D341Med (cell line): Measurements from ENCODE around the gene MZT2B.
"Not testable (repeated sequence)": the region's sequence is repeated elsewhere in the genome, so short reads cannot be mapped to it uniquely, and the experiment has no call there.

Source experiments
- DNase-seq: peaks from one replicate; pipeline ENCODE4 v3.0.0; 2012; ENCODE audit warnings: low spot score

MZT2B gene

GRCh38 chr2:130180404-130181324 is 1.4 kb upstream of the MZT2B start:
- DNase-seq, result not testable (repeated sequence)

- peak; percentile 90 for DNase-seq
These were observed 660 bp upstream of the MZT2B start, which contains the start of gene SMPD4 for GRCh38 chr2:130181325-130181879. TSS of gene SMPD4 (minus strand) at chr2:130181602. CDS start at chr2:130176592, 5,010 bp downstream.

- not testable (repeated sequence) for DNase-seq
These were observed 907 bp downstream of the MZT2B start for GRCh38 chr2:130182826-130183511.

DNA sequence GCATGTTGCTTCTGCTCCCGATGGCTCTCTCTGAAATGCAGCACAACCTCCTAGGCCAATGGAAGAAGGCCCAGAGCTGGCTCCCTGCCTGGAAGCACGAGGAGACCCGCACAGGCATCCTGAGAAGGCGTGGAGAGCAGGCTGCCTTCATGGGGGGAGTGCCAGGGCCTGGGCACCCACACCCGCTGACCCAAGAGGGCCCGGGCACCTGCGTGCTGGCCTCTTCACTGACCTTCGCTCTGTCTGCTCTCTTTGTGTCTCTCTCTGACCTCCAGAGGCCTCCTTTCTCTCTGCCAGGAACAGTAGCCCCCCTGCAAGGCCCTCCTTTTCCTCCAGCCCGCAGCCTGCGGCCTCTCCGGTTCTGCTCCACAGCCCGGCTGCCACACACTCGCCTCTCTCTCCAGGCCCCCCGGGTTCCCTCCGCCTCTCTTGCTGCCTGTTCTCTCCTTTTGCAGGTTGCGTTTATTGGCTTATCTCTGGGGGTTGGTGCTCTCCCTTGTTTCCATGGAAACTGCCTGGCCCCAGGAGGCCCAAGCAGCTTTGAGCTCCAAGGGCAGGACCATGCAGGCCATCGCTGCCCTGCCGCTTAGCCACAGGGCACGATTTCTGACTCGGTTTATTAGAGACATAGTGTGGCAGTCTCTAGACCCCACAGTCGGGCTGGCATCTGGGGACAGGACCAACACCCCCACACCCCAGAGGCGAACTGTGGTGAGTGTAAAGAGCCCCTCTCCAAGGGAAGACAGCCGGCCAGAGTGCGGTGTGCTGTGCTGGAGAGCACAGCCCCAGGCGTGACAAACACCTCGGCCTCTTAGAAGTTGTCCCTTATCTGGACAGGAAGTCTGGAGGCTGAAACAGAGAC is 1.7 kb downstream of the MZT2B start:
- DNase-seq, result no peak

DNA sequence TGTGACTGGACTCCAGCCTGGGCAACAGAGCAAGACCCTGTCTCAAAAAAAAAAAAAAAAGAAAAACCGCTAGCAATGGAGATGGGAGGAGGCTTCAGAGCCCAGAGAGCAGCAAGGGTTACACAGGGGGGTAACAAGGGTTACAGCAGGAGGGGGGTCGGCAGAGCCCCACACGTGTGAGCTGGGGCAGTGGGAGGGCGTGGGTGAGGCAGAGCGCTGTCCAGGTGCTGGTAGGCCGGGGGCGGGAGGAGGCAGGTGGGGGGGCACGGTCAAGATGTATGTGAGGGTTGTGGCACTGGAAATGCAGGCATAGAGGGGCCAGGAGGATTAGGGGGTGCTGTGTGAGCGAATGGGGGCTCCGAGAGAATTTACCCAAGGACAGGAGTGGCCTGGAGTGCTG is 3.4 kb downstream of the MZT2B start:
- no peak for DNase-seq

DNA sequence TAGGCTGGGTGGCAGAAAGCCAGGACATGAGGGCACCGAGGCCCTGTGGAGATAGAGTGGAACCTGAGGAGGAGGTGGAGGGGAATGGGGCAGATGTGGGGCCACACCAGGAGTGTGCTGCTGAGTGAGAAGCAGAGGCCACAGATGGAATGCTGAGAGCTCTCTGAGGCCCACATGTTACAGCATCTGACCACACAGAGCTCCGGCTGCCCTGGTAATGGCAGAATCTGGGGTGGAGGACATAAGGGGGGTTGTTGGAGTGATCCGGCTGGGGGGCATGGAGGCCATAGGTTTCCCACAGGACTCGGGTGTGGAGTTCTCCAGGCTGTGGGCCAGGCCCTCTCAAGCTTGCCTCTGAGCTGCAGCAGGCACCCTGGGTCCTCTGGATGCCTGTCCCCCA is 3.8 kb downstream of the MZT2B start:
- no peak for DNase-seq

- DNase-seq, result no peak
These were observed 4.3 kb downstream of the MZT2B start for GRCh38 chr2:130186391-130186790.

GRCh38 chr2:130187268-130187667 is 5.2 kb downstream of the MZT2B start:
- no peak for DNase-seq

DNA sequence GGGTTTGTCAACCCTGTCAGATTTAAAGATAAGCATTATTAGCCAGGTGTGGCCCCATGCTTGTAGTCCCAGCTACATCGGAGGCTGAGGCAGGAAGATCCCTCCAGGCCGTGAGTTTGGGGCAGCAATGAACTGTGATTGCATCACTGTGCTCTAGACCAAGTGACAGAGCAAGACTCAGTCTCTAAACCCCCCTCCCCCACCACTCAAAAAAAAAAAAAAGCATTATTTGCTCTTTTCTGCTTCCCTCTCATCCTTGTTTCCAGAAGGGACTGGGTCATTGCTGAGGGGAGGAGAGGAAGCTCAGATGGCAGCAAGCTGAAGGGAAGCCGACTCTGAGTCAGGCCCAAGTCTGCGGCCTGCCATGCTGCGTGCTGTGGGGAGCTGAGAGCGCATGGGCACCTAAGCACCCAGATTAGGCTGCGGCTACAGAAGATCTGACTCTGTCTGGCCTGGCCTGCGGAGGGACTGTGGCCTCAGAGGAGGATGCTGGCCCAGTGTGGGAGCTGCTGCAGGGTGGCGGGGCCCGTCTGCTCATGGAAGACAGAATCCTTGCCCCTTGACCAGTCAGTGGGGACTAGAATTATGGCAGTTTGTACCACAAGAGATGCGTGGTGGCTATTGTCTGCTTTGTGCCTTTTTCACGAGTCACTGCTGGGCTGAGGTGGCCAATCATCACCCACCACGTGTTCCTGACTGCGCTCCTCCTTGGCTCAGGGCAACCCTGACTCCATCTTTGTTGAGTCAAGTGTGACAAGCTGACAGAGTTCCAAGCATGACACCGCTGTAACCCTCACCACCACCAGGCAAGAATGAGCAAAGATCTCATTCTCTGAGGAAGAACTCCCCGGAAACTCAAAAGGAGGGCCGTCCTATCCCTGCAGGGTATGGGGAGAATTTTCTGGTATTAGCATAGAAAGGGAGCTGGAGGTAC is 6.1 kb downstream of the MZT2B start:
- DNase-seq, result not testable (repeated sequence)

DNA sequence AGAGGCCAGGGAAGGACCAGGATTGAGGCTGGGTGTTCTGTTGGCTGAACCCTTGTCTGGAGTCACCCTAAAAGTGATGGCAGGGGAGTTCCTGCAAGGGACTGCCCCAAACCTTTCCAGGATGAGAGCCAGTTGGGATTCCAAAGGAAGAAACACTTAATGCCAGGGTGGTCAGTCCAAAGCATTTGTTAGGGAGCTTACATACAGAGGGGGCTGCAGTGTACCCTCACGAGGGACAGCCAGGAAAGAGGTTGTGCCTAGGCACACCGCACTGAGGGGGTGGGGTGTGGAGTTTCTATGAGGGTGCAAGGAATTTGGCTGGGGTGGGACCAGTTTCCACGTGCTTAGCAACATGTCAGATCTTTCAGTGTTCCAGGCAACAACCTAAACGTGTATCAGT is 6.9 kb downstream of the MZT2B start:
- not testable (repeated sequence) for DNase-seq

GRCh38 chr2:130190237-130190636 is 8.2 kb downstream of the MZT2B start:
- DNase-seq, result no peak

- not testable (repeated sequence) for DNase-seq
These were observed 9.3 kb downstream of the MZT2B start for GRCh38 chr2:130191319-130191718.

DNA sequence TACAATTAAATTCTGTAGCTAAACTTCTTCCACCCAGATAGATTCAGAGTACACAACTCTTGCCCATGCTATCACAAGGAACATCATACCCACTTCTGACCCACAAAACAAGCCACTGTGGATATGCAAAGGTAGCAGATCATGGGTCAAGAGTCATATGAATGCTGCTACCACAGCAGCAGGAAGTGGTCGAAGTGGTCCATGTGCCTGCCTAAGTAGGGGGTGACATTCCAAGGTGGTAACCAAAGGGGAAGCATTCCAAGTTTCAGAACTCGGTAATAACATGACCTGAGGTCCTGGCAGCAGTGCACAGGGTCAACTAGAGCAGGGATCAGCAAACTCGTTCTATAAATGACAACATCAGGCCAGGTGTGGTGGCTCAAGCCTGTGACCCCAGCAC is 10.4 kb downstream of the MZT2B start:
- not testable (repeated sequence) for DNase-seq

DNA sequence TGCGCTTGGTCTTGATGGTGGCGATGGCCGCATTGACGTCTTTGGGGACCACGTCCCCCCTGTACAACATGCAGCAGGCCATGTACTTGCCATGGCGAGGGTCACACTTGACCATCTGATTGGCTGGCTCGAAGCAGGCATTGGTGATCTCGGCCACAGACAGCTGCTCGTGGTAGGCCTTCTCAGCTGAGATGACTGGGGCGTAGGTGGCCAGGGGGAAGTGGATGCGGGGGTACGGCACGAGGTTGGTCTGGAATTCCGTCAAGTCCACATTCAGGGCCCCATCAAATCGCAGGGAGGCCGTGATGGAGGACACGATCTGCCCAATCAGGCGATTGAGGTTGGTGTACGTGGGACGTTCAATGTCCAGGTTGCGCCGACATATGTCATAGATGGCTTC is 11.8 kb downstream of the MZT2B start:
- not testable (repeated sequence) for DNase-seq

DNA sequence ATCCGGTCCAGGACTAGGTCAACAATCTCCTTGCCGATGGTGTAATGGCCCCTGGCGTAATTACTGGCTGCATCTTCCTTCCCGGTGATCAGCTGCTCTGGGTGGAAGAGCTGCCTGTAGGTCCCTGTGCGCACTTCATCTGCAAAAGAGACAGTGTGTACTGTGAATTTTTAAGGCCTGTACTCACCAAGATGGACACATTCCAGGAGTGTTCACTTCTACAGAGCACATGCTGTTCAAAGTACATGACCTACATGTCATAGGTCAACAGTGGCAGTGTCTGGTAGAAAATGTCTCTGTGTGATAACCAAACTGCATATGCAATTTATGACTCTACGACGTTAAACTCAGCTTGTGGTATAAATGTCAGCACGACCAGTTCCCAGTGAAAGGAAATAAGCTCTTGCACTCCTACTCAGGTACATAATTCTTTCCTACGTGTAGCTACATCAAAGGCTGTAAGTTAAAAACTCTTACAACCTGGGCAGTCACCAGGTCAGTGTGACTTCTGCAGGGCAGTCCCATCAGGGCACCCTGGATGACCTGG is 13.1 kb downstream of the MZT2B start:
- not testable (repeated sequence) for DNase-seq

DNA sequence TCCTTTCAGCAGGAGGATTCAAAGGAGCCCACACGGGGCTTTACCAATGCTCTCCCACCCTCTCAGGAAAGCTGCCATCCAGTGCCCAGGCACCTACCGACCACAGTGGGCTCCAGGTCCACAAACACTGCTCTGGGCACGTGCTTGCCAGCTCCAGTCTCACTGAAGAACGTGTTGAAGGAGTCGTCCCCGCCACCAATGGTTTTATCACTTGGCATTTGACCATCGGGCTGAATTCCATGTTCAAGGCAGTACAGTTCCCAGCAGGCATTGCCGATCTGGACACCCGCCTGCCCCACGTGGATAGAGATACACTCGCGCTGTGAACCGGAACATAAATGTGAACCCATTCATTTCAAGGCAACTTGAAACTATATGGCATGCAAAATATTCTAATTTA is 14.0 kb downstream of the MZT2B start:
- DNase-seq, result not testable (repeated sequence)

DNA sequence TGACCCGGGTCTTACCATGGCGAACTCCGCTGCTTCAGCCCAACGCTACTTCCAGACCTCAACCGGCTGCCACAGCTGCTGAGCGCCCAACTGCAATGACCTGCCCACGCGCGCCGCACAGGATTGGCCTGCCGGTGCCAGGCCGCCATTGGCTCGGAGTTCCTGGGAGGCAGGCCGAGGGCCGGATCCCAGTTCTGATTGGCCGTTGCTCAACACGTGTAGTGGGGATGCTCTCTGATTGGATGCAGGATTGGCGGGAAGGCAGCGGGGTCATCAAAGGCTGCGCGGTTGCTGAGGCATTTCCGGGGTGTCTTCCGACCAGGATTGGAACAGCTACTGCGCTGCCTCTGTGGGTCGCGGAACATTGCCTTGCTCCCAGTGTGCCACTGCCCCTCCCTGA is 16.3 kb downstream of the MZT2B start, which contains the start of gene TUBA3E:
Gene TUBA3E, minus strand, starts transcription at position 97 of the 400 bp plus-strand sequence. Its CDS starts 79 bp downstream, at position 18.
- no peak for DNase-seq

GRCh38 chr2:130202518-130202917 is 20.5 kb downstream of the MZT2B start:
- not testable (repeated sequence) for DNase-seq

GRCh38 chr2:130203150-130203549 is 21.1 kb downstream of the MZT2B start:
- not testable (repeated sequence) for DNase-seq

DNA sequence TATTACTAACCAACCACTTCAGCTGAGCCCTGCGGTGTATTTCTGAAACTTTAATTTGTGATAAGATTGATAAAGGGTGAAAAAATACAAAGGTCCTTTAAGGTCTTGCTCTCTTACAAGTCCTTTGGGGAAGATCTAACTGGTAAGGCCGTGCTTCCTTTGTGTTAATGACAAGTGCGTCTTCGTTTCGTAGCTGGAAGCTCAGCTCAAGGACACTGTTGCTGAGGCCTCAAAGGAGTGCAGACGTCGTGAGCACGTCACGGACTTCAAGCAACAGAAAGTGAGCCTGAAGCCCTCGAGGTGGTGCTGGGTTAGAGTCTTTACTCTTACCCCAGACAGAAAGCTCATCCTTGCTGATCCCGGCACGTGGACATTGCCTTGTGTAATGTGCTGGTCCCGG is 25.0 kb downstream of the MZT2B start:
- not testable (repeated sequence) for DNase-seq
